ENCODE data around the gene POLR1A.

Gene POLR1A

DNA sequence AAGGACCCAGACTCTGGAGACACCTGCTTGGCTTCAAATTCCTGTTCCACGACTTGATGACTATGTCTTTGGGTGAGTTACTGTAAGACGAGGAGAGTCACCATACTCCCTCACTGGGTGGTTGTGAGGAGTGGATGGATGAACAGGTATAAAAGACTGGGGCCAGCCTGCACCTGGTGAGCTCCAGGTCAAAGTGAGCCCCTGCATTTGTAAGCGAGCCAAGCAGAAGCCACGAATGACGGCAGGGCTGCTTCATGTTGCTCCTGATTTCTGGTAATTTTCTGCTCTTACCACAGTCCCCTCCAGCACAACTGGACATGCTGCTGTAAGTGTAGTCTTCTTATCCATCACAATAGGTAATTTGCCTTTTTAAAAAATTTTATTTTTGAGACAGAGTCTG lies 86.6 kb downstream of the POLR1A start:
- DNase-seq: no peak

DNA sequence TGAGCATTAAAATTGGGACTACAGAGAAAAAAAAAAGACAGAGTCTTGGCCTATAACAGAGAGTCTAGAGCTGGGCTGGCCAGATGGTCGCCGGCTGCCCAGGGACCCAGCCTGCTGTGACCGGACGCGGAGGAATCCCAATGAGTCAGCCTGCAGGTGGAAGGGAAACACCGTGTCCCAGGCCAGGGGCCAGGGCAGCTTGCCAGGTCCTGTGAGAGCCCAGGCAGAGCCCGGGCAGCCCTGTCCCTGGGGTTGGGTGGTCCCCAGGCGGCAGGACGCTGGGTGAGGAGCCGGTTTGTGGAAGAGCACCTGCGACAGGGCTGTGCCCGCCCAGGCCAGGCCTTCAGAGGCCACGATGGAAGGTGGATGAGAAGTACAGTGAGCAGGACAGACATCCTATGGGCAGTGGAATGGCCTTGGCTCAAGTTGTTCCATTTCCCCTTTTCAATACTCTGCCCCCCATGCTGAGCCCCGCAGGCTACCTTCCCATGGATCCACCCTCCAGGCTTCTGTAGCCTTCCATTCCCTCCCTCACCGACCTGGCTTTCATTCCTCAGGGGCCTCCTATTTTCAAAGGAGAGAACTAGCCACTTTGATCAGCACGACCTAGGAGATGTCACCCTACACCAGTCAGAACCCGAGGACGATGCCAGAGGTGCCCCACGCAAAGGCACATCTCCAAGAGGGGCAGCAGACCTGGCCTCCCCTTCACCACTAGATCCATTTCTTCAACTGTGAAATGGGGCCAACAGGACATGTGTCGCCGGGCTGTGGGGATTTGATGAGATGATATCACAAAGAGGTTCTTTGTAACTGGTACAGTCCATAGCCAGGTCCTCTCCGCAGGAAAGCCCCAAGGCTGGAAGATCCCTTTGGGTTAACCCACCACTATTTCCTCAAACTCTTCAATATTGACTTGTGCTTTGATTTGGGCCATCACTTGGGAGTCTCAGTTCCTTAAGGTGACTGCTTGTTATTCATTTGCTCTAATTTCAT lies 87.5 kb downstream of the POLR1A start:
- DNase-seq: no peak

- DNase-seq: no peak
These were observed 89.1 kb downstream of the POLR1A start for GRCh38 chr2:86016581-86016980.

- no peak for DNase-seq
These were observed 90.0 kb downstream of the POLR1A start for GRCh38 chr2:86015699-86016098.

GRCh38 chr2:86015006-86015405 lies 90.7 kb downstream of the POLR1A start:
- DNase-seq: no peak

- DNase-seq: no peak
These were observed 91.2 kb downstream of the POLR1A start for GRCh38 chr2:86014493-86014892.

DNA sequence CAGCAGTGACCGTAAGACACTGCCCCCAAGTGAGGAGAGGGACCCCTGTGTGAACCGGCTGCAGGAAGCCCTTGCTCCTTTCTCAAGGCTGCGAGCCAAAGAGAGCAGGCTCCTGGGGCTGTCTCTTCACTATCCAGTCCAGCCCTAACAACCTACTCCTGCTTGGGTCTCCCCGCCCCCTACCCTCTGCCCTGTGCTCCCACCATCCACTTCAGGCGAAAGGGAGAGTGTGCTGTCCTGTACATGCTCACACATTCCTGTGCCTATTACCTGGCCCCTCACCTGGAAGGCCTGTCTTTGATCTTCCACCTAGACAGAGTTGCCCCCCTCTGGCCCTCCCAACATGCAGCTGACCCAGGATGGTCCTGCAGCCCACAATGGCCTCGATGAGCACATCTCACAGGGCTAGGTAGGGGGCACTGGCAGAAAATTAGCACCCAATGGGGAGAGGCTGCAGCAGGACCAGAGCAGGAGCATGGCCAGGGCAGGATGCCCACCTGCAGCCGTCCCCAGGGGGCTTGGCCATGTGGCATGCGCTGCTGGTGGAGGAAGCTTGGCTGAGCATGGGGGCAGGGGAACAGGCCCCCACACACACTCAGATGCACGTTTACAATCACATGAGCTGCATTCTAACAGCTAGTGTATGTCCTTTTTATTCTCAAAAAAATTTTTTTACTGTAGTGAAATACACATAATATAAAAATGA lies 93.5 kb downstream of the POLR1A start:
- no peak for DNase-seq

DNA sequence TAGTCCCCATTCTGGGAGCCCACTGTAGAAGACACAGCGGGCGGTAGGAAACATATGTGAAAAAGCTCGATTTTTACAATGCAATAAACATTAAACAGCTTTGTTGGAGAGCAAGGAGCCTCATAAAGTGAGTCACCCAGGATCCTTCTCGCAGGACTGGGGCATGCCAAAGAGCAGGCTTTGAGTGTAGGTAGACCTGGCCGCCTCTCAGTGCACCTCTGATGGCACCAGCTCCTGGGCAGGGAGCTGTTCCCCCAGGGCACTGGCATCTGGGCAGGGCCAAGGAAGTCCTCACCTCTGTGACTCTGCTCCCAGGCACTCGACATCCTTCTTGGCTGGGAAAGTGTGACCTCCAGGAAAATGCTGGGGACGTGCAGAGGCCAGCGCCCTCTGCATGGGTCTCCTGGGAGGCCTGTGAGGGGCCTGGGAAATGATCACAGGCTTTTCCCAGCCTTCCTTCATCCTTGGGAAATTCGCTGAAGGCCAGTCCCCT lies 94.2 kb downstream of the POLR1A start:
- no peak for DNase-seq

GRCh38 chr2:86010083-86010482 lies 95.6 kb downstream of the POLR1A start:
- DNase-seq: no peak

GRCh38 chr2:86006524-86006923 lies 99.2 kb downstream of the POLR1A start:
- no peak for DNase-seq

DNA sequence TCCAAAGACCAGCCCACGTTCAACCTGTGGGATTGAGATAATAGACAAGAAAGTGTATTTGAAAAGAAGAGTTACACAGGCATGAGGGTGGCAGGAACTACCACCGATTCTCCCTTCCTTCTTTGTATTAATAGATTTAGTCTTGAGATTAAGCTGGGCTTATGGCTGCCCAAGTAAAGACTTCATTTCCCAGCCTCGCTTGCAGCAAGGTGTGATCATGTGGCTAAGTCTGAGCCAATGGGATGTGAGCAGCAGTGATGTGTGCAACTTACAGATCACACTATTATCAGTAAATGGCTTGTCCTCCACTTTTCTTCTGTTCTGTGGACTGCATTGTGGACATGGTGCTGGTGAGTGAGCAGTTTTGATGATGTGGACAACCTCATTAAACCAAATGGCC lies 101.7 kb downstream of the POLR1A start:
- DNase-seq: no peak

- no peak for DNase-seq
These were observed 102.6 kb downstream of the POLR1A start for GRCh38 chr2:86003104-86003503.

DNA sequence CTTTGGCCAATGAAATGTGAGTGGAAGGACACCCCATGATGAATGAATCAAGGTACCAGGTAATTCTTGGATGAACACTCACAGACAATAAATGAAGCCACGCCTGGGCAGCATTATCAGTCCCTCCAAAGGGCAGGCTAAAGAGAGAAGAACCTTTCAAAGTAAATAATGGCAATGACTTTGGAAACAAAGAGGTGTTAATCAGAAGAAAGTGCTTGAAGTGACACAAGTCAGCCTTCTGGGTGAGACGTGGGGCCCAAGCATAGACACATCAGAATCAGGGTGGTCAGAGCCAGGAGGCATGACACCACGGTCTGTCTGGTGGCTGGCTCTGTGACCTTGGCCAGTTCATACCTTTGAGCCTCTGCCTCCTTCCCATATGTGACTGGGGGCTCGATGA lies 103.3 kb downstream of the POLR1A start:
- DNase-seq: no peak

- DNase-seq: no peak
These were observed 104.4 kb downstream of the POLR1A start for GRCh38 chr2:86001326-86001725.

DNA sequence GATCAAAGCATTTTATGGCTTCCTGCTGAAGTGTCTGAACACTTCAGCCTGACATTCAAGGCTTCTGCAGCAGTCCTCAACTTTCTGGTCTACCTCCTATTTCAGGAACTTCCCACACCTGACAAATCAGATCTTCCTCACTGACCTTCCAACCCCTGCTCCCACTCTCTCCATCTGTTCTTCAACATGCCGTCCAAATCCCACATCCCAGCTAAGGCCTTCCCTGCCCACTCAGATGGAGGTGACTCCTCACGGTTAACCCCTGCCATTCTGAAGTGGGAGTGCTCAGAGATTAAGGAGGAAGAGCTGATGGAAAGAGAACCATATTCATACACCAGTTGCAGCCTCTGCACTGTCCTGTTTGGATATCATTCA lies 104.8 kb downstream of the POLR1A start:
- DNase-seq: no peak

GRCh38 chr2:86000131-86000937 lies 105.4 kb downstream of the POLR1A start:
- DNase-seq: no peak

DNA sequence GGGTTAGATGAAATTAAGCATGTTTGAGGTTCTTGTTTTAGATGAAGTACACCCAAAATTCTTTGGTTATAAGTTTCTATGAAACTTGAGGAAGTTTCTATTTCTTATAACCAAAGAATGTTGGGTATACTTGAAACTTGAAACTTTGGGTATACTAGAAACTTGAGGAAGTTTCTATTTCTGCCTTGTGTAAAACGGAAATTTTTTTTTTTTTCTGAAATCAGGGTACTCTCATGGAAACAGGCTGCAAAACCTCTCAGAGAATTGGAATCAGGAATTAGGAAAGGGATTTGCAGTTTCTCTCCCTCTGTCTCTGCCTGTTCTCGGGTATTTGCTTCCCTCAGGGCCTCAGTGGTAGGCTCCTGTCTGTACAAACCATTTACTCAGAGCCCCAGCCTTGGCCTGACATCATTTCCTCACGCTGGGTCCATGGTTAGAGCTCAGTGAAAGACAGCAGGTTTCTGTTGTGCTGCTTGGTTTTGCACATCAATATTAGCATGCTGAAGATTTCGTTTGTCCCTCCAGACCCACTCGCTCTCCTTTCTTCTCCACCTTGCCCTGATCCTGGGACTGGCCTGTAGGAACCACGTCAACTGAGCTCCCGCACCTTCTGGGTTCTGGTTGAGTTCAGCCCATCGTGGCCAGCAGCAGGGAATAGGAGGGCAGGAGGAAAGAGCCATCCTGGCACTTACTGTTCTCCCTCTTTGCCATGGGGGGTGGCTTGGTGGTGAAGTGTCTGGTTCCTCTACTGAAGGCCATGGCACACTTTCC lies 106.4 kb downstream of the POLR1A start:
- DNase-seq: no peak

DNA sequence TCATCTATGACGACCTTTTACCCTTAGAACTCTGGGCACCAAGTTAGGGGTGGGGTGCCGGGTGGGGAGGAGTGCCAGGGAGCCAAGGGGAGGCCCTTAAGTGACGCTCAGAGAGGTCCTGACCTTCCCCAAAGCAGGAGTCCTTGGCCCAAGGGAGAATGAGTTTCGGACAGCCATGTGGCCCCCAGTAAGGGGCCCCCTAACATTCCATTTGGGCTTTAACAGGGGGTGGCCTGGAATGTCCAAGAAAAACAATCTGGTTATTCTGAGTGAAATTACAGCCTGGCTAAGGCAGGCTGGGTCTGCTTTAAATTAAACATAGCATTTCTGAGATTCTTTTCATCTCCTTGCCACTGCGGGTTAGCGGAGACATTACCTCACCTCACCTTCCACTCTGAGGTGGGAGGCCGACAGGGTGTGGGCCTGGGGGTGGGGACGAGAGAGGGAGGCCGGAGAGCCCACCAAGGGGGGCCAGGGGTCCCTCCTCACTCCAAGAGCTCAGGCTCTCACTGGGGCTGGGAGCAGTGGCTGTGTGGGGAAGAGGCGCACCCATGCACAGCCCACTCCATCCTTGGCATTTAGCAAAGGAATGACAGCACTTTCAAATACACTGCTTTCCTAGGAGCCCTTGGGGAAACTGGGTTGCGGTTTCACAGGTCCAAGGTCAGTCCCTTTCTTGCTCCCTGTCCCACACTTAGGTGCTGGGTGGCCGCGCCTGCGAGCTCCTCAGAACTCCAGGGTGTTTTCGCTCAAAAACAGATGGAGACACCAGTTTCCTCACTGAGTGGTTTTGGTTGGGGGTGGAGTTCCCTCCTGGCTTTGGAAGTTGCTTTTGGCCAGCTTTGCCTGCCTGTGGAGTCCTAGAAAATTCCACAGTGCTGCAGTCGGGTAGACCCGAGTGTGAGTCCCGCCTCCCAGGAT lies 107.4 kb downstream of the POLR1A start:
- DNase-seq: no peak

GRCh38 chr2:85997017-85997970 lies 108.4 kb downstream of the POLR1A start:
- DNase-seq: no peak

DNA sequence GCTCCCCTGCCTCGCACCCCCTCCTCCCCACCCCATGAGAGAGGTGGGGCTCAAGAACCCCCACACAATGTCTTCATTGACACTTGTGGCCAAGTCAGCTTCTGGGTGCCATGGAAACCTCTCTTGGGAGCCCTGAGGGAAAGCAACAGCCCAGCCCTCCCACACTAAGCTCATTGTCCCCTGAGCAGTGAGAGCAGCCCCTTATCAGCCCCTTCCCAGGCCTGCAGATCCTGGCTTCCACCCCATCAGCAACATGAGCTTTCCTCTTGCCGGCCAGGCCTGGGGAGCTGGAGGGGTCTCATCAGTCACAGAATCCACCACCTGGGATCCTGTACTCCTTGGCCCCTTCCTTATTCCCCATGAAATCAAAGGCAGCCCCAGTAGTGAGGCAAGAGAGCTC lies 109.1 kb downstream of the POLR1A start:
- no peak for DNase-seq
